Measurements from ENCODE around the gene CD36.

CD36 gene

DNA sequence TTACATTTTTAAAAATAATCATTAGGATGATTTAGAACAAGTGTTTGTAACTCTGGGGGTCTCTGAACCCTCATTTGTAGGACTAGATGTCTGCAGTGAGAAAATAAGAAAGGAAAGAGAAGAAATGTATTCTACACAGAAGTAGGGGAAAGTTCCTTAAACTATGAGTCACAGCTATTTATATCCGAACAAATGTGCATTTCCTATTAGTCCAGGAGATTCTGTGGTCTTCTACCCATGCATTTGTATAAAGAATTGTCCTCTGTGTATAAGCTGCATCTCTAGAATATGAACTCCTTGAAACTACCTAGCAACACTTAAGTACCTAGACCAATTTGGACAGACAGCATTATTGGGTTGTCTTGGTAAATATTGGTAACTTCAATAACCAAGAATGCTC, 15.9 kb upstream of the CD36 start:
- TF ChIP-seq CTCF (IDR thresholded peaks at IDR 0.05): no peak
- H3K4me3 ChIP-seq: no peak overlapping the region
- no peak overlapping the region for H3K27ac ChIP-seq
- DNase-seq (ENCODE audit: low spot score): no peak

- H3K27ac ChIP-seq: no peak overlapping the region
- H3K4me3 ChIP-seq: no peak overlapping the region
- DNase-seq (ENCODE audit: low spot score): no peak
- no peak for TF ChIP-seq CTCF (IDR thresholded peaks at IDR 0.05)
Measured at GRCh38 chr7:80623503-80624252, 14.8 kb upstream of the CD36 start.

DNA sequence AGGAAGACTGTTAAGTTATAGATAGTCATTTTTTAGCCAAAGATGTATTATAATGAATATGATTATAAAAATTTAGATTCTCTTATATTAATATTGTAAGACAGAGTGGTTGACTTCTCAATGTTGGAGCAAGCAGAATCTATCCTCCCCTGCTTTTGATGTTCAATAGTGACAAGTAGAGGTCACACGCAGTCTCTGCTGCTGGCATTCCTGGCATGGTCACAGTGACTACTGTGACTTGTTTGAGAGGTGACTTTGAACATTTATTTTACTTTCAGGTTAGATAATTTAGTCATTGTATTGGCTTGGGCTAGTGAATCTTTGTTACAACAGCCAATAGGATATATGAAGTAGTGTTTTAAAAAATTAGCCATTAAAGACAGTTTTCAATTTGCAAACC, 13.7 kb upstream of the CD36 start:
- DNase-seq (ENCODE audit: low spot score): no peak
- H3K27ac ChIP-seq: no peak overlapping the region
- no peak overlapping the region for H3K4me3 ChIP-seq
- TF ChIP-seq CTCF (IDR thresholded peaks at IDR 0.05): no peak

DNA sequence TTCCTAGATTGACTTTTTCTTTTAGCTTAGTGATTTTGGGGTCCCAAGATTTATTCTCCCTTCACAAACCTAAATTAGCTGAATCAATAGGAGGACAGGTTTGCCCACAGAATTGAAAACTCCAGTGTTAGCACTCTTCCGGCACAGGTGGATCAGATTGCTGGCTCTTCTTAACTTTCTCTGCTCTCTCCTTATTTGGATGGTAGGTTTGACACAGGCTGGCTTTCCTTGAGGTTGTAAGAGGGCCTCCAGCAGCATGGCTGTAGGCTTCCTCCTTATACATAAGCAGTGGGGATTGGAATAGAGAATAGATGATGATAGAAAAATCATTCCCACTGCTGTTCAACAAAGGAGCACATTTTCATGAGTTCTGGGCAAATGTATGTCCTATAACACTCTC, 9.4 kb upstream of the CD36 start:
- Histone ChIP-seq H3K27ac (no peak overlapping the region), H3K4me3 (no peak overlapping the region)
- no peak for TF ChIP-seq CTCF (IDR thresholded peaks at IDR 0.05)
- no peak for DNase-seq (ENCODE audit: low spot score)

GRCh38 chr7:80630608-80631405, 7.6 kb upstream of the CD36 start:
- no peak for DNase-seq (ENCODE audit: low spot score)
- no peak overlapping the region for H3K27ac ChIP-seq
- no peak for TF ChIP-seq CTCF (IDR thresholded peaks at IDR 0.05)

DNA sequence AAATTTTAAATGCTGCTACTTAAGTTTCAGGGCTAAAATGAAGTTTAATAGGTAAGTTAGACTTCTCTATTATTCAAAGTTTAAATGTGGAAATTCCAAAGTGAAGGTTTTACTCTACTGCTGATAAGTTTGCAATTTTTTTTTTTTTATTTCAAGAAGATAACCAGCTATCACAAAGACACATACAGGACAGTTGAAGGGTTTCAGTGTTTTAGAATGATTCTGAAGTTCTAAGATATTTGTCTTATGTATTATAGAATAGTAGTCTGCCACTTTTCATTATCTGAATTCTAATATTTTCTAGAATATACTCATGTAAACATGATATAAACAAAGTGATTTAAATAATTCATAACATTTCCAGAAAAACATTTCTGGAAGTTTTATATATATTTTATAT, 7.0 kb upstream of the CD36 start:
- H3K27ac ChIP-seq: no peak overlapping the region
- no peak overlapping the region for H3K4me3 ChIP-seq

More at GRCh38 chr7:80630608-80631405, 7.6 kb upstream of the CD36 start:
- H3K4me3 ChIP-seq: no peak overlapping the region

More for the DNA sequence above, 7.0 kb upstream of the CD36 start:
- no peak for DNase-seq (ENCODE audit: low spot score)
- no peak for TF ChIP-seq CTCF (IDR thresholded peaks at IDR 0.05)

Data from coronary artery (tissue), 2 donors.